Large intestine (tissue), 3 donors: ENCODE measurements around the gene CAB39. TPM values are rescaled to one million over a fixed set of nuclear protein-coding genes. Genes with fewer than 3 reads are reported as not detected.

Experiments used
- DNase-seq, 2 donors: peaks; one replicate each; pipeline versions ENCODE4 v3.0.0 to v3.0.0-alpha.2; 2013
- H3K27ac ChIP-seq: one replicate; pipeline ENCODE4 v1.5.1; 2013; ENCODE audit warnings: low read length
- H3K27me3 ChIP-seq: 2 replicates; pipeline ENCODE4 v1.6.1; 2013; ENCODE audit warnings: low read length; ENCODE audit not compliant: control insufficient read depth, insufficient read depth
- H3K36me3 ChIP-seq: 2 replicates; pipeline ENCODE4 v1.6.1; 2013; ENCODE audit warnings: low read length; ENCODE audit not compliant: control insufficient read depth, insufficient read depth
- H3K4me1 ChIP-seq: one replicate; pipeline ENCODE4 v1.6.1; 2013; ENCODE audit warnings: low read length; ENCODE audit not compliant: control insufficient read depth, insufficient read depth
- H3K4me3 ChIP-seq: one replicate; pipeline ENCODE4 v1.5.1; 2013; ENCODE audit warnings: low read length
- H3K9me3 ChIP-seq: one replicate; pipeline ENCODE4 v1.6.1; 2013; ENCODE audit warnings: mild to moderate bottlenecking, low read depth, low read length, moderate library complexity; ENCODE audit not compliant: control insufficient read depth
- WGBS: methylation state at CpG from one replicate; pipeline ENCODE4 v1.1.5; 2013; ENCODE audit warnings: low lambda C conversion rate; ENCODE audit not compliant: insufficient coverage; 5-methylcytosine and 5-hydroxymethylcytosine counted together
- polyA plus RNA-seq: library from polyadenylated mRNA; unstranded; fragments of 120-200 nt; gene quantifications from one replicate; pipeline ENCODE4 v1.2.1, GENCODE V29; 2013

Gene CAB39
- polyA plus RNA-seq, 1 donor, result 81.3 TPM

GRCh38 chr2:230864122-230864604 is 151.5 kb downstream of the CAB39 start:
- peaks cover 2% of the 10 kb centered on the region for H3K36me3 ChIP-seq
- peak overlapping the region; percentile 95 for H3K4me3 ChIP-seq
- H3K27me3 ChIP-seq, result no peaks in the 10 kb centered on the region
- peaks cover 3% of the 10 kb centered on the region for H3K9me3 ChIP-seq
- H3K4me1 ChIP-seq, result peaks cover 36% of the 10 kb centered on the region
- peak overlapping the region; percentile 20 for H3K27ac ChIP-seq
- DNase-seq, result no peak
- 10% methylated on average over 2 of the region's 18 CpGs for WGBS

- peak within 1 kb of the TSS; percentile 74 for H3K27ac ChIP-seq
- H3K27me3 ChIP-seq, result no peaks in the 10 kb centered on the region
- peaks cover 3% of the 10 kb centered on the region for H3K9me3 ChIP-seq
- no CpG with 5 or more reads among the region's 76 CpGs for WGBS
- H3K4me1 ChIP-seq, result peaks cover 42% of the 10 kb centered on the region
- H3K36me3 ChIP-seq, result peaks cover 2% of the 10 kb centered on the region
- peak within 1 kb of the TSS; percentile 95 for H3K4me3 ChIP-seq
- peak; percentile 72 to 88 for DNase-seq
Measured at GRCh38 chr2:230864605-230865306, 152.1 kb downstream of the CAB39 start, which contains the start of gene ITM2C. Gene ITM2C, plus strand, starts transcription at chr2:230864942. Its CDS starts 84 bp downstream, at chr2:230865026.

GRCh38 chr2:230865307-230865765 is 152.7 kb downstream of the CAB39 start:
- Histone ChIP-seq H3K27me3 (no peaks in the 10 kb centered on the region), H3K36me3 (peaks cover 2% of the 10 kb centered on the region), H3K9me3 (peaks cover 3% of the 10 kb centered on the region), H3K27ac (peak overlapping the region; percentile 74), H3K4me3 (peak overlapping the region; percentile 95), H3K4me1 (peaks cover 48% of the 10 kb centered on the region)
- WGBS, result 20% methylated on average over 1 of the region's 24 CpGs
- DNase-seq, result peak in 1 of 2 donors; percentile 57

- Histone ChIP-seq H3K27ac (peak overlapping the region; percentile 74), H3K4me3 (peak overlapping the region; percentile 95), H3K36me3 (peaks cover 2% of the 10 kb centered on the region), H3K9me3 (peaks cover 3% of the 10 kb centered on the region), H3K4me1 (peaks cover 55% of the 10 kb centered on the region), H3K27me3 (no peaks in the 10 kb centered on the region)
- peak; percentile 74 to 89 for DNase-seq
- no CpG with 5 or more reads among the region's 35 CpGs for WGBS
Measured at GRCh38 chr2:230865766-230866755, 153.4 kb downstream of the CAB39 start.

GRCh38 chr2:230866756-230867523 is 154.3 kb downstream of the CAB39 start:
- WGBS, result 67% methylated on average over 1 of the region's 13 CpGs
- Histone ChIP-seq H3K9me3 (peaks cover 3% of the 10 kb centered on the region), H3K36me3 (peaks cover 3% of the 10 kb centered on the region), H3K4me1 (peaks cover 64% of the 10 kb centered on the region), H3K27ac (peak overlapping the region; percentile 74), H3K4me3 (peak overlapping the region; percentile 95), H3K27me3 (no peaks in the 10 kb centered on the region)
- peak in 1 of 2 donors; percentile 60 for DNase-seq

GRCh38 chr2:230868161-230868946 is 155.7 kb downstream of the CAB39 start:
- Histone ChIP-seq H3K27me3 (no peaks in the 10 kb centered on the region), H3K9me3 (peaks cover 3% of the 10 kb centered on the region), H3K4me1 (peaks cover 73% of the 10 kb centered on the region), H3K36me3 (peaks cover 13% of the 10 kb centered on the region), H3K4me3 (no peak overlapping the region), H3K27ac (peak overlapping the region; percentile 84)
- WGBS, result no CpG with 5 or more reads among the region's 15 CpGs
- DNase-seq, result peak in 1 of 2 donors; percentile 46

GRCh38 chr2:230868947-230869913 is 156.6 kb downstream of the CAB39 start:
- peak in 1 of 2 donors; percentile 81 for DNase-seq

GRCh38 chr2:230869914-230870543 is 157.4 kb downstream of the CAB39 start:
- no peak for DNase-seq
- no CpG with 5 or more reads among the region's 11 CpGs for WGBS
- Histone ChIP-seq H3K9me3 (no peaks in the 10 kb centered on the region), H3K4me1 (peaks cover 74% of the 10 kb centered on the region), H3K36me3 (peaks cover 30% of the 10 kb centered on the region), H3K4me3 (no peak overlapping the region), H3K27ac (peak overlapping the region; percentile 84), H3K27me3 (no peaks in the 10 kb centered on the region)

More at GRCh38 chr2:230868947-230869913, 156.6 kb downstream of the CAB39 start:
- Histone ChIP-seq H3K27me3 (no peaks in the 10 kb centered on the region), H3K27ac (peak overlapping the region; percentile 84), H3K9me3 (peaks cover 1% of the 10 kb centered on the region), H3K4me3 (no peak overlapping the region), H3K36me3 (peaks cover 22% of the 10 kb centered on the region), H3K4me1 (peaks cover 76% of the 10 kb centered on the region)
- WGBS, result no CpG with 5 or more reads among the region's 19 CpGs
